ENCODE results near the gene HEY2.

- TF ChIP-seq CTCF (IDR thresholded peaks at IDR 0.05), result no peak
- TF ChIP-seq POLR2A (IDR thresholded peaks at IDR 0.05), result no peak
Observed at GRCh38 chr6:125751334-125751916, 2.0 kb downstream of the HEY2 start.
